Fibroblast of lung (primary cell): ENCODE results near the gene PRKACG. TPM values are rescaled to one million over a fixed set of nuclear protein-coding genes. Genes with fewer than 3 reads are reported as not detected.

ENCODE experiments used
- DNase-seq, 2 donors: peaks; one replicate each; pipeline versions ENCODE4 v3.0.0 to v3.0.0-alpha.2; 2010; ENCODE audit warnings: low read depth in 2 of 2
- H2AFZ ChIP-seq: 2 replicates; pipeline ENCODE4 v1.5.1; 2012; ENCODE audit warnings: low read length, control low read depth, inconsistent platforms
- H3K27ac ChIP-seq: 2 replicates; pipeline ENCODE4 v1.5.1; 2011; ENCODE audit warnings: low read length, control low read depth; ENCODE audit not compliant: insufficient read depth
- H3K27me3 ChIP-seq: 2 replicates; pipeline ENCODE4 v1.5.1; 2011; ENCODE audit warnings: mild to moderate bottlenecking, low read length; ENCODE audit not compliant: control insufficient read depth, insufficient read depth
- H3K36me3 ChIP-seq: 2 replicates; pipeline ENCODE4 v1.5.1; 2011; ENCODE audit warnings: low read length; ENCODE audit not compliant: control insufficient read depth, insufficient read depth
- H3K4me1 ChIP-seq: 2 replicates; pipeline ENCODE4 v1.5.1; 2011; ENCODE audit warnings: low read length; ENCODE audit not compliant: control insufficient read depth, insufficient read depth; ENCODE audit errors: extremely low read depth
- H3K4me2 ChIP-seq: 2 replicates; pipeline ENCODE4 v1.5.1; 2011; ENCODE audit warnings: low read length, control low read depth; ENCODE audit not compliant: insufficient read depth; ENCODE audit errors: extremely low read depth
- H3K4me3 ChIP-seq, 4 experiments: fragments of 200-600 bp in 1 of 4; sonication (generic) in 1 of 4; replicated peaks in 1 of 4; 2 replicates each; pipeline ENCODE4 v1.5.1; 2011 to 2016; ENCODE audit warnings: low read length in 4 of 4, low read depth in 3 of 4, mild to moderate bottlenecking in 3 of 4, control low read depth in 2 of 4, inconsistent platforms in 1 of 4, mixed read lengths in 1 of 4; ENCODE audit not compliant: insufficient read depth in 1 of 4; ENCODE audit errors: control extremely low read depth in 1 of 4
- H3K79me2 ChIP-seq: 2 replicates; pipeline ENCODE4 v1.5.1; 2012; ENCODE audit warnings: mild to moderate bottlenecking, low read length, inconsistent platforms; ENCODE audit not compliant: control insufficient read depth, insufficient read depth
- H3K9ac ChIP-seq: 2 replicates; pipeline ENCODE4 v1.5.1; 2011; ENCODE audit warnings: mild to moderate bottlenecking, low read length, control low read depth; ENCODE audit not compliant: insufficient read depth
- H3K9me3 ChIP-seq: 2 replicates; pipeline ENCODE4 v1.5.1; 2012; ENCODE audit warnings: low read depth, low read length; ENCODE audit not compliant: control insufficient read depth, insufficient read depth
- H4K20me1 ChIP-seq: 2 replicates; pipeline ENCODE4 v1.5.1; 2011; ENCODE audit warnings: low read length; ENCODE audit not compliant: control insufficient read depth, insufficient read depth; ENCODE audit errors: extremely low read depth
- EZH2 ChIP-seq: IDR thresholded peaks from 2 replicates; pipeline ENCODE4 v1.5.1; 2012; ENCODE audit warnings: low read length, control low read depth, mild to moderate bottlenecking; ENCODE audit errors: missing control alignments
- polyA plus RNA-seq, 2 donors: library from polyadenylated mRNA; depleted of rRNA in 1 of 2; stranded (reverse) in 1 of 2; unstranded in 1 of 2; fragments of >200 nt; gene quantifications; 2 replicates each; pipeline ENCODE4 v1.2.1, GENCODE V29; 2011 to 2012; ENCODE audit warnings: missing spikeins in 1 of 2
- total RNA-seq: library from RNA; depleted of rRNA; stranded (reverse); fragments of >200 nt; gene quantifications from 2 replicates; pipeline ENCODE4 v1.2.1, GENCODE V29; 2014
- TF ChIP-seq, protein P1 (sequence below), 2 donors: IDR thresholded peaks in 1 of 2; conservative IDR thresholded peaks in 1 of 2; 1 replicate in 1 of 2; 2 replicates in 1 of 2; pipeline ENCODE4 v1.5.1; 2011 to 2012; ENCODE audit warnings: low read length in 2 of 2, control low read depth in 1 of 2, inconsistent platforms in 1 of 2, low read depth in 1 of 2, mild to moderate bottlenecking in 1 of 2

Gene PRKACG
- total and polyA plus RNA-seq, 2 donors (not counting 1 experiment from before 2014, with no cell fraction given): not detected

DNA sequence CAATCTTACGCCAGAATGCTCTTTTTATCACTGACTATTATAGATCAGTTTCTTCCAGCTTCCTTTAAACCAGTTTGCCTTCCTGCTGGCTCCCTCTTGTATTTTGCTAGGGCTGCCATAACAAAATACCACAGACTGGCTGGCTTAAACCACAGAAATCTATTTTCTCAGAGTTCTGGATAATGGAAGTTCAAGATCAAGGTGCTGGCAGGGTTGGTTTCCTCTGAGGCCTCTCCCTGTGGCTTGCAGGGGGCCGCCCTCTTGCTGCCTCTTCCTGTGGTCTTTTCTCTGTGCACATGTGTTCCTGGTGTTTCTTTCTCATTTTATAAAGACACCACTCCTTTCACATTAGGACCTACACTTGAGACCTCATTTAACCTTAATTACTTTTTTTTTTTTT lies 14.8 kb upstream of the PRKACG start:
- DNase-seq: peak in 1 of 2 donors; percentile 5
- no peaks in the 10 kb centered on the region for H3K36me3 ChIP-seq
- no peak overlapping the region for H3K4me2 ChIP-seq
- H3K9ac ChIP-seq: no peak overlapping the region
- H2AFZ ChIP-seq: no peak overlapping the region
- no peaks in the 10 kb centered on the region for H4K20me1 ChIP-seq
- no peaks in the 10 kb centered on the region for H3K4me1 ChIP-seq
- peaks cover 2% of the 10 kb centered on the region for H3K27me3 ChIP-seq
- H3K4me3 ChIP-seq: no peak overlapping the region
- H3K79me2 ChIP-seq: no peaks in the 10 kb centered on the region
- H3K9me3 ChIP-seq: no peaks in the 10 kb centered on the region
- H3K27ac ChIP-seq: no peak overlapping the region
- TF ChIP-seq, protein P1, sequence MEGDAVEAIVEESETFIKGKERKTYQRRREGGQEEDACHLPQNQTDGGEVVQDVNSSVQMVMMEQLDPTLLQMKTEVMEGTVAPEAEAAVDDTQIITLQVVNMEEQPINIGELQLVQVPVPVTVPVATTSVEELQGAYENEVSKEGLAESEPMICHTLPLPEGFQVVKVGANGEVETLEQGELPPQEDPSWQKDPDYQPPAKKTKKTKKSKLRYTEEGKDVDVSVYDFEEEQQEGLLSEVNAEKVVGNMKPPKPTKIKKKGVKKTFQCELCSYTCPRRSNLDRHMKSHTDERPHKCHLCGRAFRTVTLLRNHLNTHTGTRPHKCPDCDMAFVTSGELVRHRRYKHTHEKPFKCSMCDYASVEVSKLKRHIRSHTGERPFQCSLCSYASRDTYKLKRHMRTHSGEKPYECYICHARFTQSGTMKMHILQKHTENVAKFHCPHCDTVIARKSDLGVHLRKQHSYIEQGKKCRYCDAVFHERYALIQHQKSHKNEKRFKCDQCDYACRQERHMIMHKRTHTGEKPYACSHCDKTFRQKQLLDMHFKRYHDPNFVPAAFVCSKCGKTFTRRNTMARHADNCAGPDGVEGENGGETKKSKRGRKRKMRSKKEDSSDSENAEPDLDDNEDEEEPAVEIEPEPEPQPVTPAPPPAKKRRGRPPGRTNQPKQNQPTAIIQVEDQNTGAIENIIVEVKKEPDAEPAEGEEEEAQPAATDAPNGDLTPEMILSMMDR (conservative IDR thresholded peaks at IDR 0.05 in 1 of 2, IDR thresholded peaks at IDR 0.05 in 1 of 2; ENCODE audit: low read depth in 1 of 2, low read length in 2 of 2): no peak
- TF ChIP-seq EZH2: no peak

GRCh38 chr9:69027355-69028097 lies 13.6 kb upstream of the PRKACG start:
- Histone ChIP-seq H3K79me2 (no peaks in the 10 kb centered on the region), H3K9me3 (no peaks in the 10 kb centered on the region), H3K27me3 (peaks cover 5% of the 10 kb centered on the region), H3K36me3 (no peaks in the 10 kb centered on the region), H3K4me1 (no peaks in the 10 kb centered on the region), H3K4me2 (no peak overlapping the region), H4K20me1 (no peaks in the 10 kb centered on the region), H3K27ac (no peak overlapping the region), H3K9ac (no peak overlapping the region), H3K4me3 (no peak overlapping the region), H2AFZ (no peak overlapping the region)
- TF ChIP-seq, protein P1 (conservative IDR thresholded peaks at IDR 0.05 in 1 of 2, IDR thresholded peaks at IDR 0.05 in 1 of 2; ENCODE audit: low read depth in 1 of 2, low read length in 2 of 2): peak; percentile 72 to 83
- TF ChIP-seq EZH2: no peak
- peak; percentile 20 to 48 for DNase-seq

- no peak overlapping the region for H3K9ac ChIP-seq
- no peaks in the 10 kb centered on the region for H3K36me3 ChIP-seq
- H3K79me2 ChIP-seq: no peaks in the 10 kb centered on the region
- TF ChIP-seq, protein P1 (conservative IDR thresholded peaks at IDR 0.05 in 1 of 2, IDR thresholded peaks at IDR 0.05 in 1 of 2; ENCODE audit: low read depth in 1 of 2, low read length in 2 of 2): no peak
- TF ChIP-seq EZH2: no peak
- H4K20me1 ChIP-seq: no peaks in the 10 kb centered on the region
- H3K4me2 ChIP-seq: no peak overlapping the region
- no peak overlapping the region for H3K27ac ChIP-seq
- H3K27me3 ChIP-seq: peaks cover 5% of the 10 kb centered on the region
- DNase-seq: no peak
- H3K9me3 ChIP-seq: no peaks in the 10 kb centered on the region
- H2AFZ ChIP-seq: no peak overlapping the region
- H3K4me1 ChIP-seq: no peaks in the 10 kb centered on the region
- H3K4me3 ChIP-seq: no peak overlapping the region
These were observed 9.7 kb upstream of the PRKACG start for GRCh38 chr9:69023650-69024049.
